GM12865 (cell line): Measurements from ENCODE around the gene GRB14.
"Not testable (repeated sequence)": the region's sequence is repeated elsewhere in the genome, so short reads cannot be mapped to it uniquely, and the experiment has no call there.

Experiments used
- DNase-seq: peaks from one replicate; pipeline ENCODE4 v3.0.0; 2010; ENCODE audit warnings: low read depth
- H3K4me3 ChIP-seq: 2 replicates; pipeline ENCODE4 v1.5.1; 2011; ENCODE audit warnings: mild to moderate bottlenecking, low read depth, low read length, control low read depth
- TF ChIP-seq, protein P1 (sequence below): IDR thresholded peaks from 2 replicates; pipeline ENCODE4 v1.5.1; 2011; ENCODE audit warnings: low read length, control low read depth, low read depth, inconsistent platforms; ENCODE audit not compliant: insufficient read depth; ENCODE audit errors: missing control alignments

Gene GRB14

GRCh38 chr2:164642268-164642667, 21.0 kb upstream of the GRB14 start:
- TF ChIP-seq, protein P1, sequence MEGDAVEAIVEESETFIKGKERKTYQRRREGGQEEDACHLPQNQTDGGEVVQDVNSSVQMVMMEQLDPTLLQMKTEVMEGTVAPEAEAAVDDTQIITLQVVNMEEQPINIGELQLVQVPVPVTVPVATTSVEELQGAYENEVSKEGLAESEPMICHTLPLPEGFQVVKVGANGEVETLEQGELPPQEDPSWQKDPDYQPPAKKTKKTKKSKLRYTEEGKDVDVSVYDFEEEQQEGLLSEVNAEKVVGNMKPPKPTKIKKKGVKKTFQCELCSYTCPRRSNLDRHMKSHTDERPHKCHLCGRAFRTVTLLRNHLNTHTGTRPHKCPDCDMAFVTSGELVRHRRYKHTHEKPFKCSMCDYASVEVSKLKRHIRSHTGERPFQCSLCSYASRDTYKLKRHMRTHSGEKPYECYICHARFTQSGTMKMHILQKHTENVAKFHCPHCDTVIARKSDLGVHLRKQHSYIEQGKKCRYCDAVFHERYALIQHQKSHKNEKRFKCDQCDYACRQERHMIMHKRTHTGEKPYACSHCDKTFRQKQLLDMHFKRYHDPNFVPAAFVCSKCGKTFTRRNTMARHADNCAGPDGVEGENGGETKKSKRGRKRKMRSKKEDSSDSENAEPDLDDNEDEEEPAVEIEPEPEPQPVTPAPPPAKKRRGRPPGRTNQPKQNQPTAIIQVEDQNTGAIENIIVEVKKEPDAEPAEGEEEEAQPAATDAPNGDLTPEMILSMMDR, result no peak
- no peak for DNase-seq
- no peak overlapping the region for H3K4me3 ChIP-seq

DNA sequence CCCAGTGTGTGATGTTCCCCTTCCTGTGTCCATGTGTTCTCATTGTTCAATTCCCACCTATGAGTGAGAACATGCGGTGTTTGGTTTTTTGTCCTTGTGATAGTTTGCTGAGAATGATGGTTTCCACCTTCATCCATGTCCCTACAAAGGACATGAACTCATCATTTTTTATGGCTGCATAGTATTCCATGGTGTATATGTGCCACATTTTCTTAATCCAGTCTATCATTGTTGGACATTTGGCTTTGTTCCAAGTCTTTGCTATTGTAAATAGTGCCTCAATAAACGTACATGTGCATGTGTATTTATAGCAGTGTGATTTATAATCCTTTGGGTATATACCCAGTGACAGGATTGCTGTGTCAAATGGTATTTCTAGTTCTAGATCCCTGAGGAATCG, 7.0 kb upstream of the GRB14 start:
- not testable (repeated sequence) for H3K4me3 ChIP-seq, DNase-seq

DNA sequence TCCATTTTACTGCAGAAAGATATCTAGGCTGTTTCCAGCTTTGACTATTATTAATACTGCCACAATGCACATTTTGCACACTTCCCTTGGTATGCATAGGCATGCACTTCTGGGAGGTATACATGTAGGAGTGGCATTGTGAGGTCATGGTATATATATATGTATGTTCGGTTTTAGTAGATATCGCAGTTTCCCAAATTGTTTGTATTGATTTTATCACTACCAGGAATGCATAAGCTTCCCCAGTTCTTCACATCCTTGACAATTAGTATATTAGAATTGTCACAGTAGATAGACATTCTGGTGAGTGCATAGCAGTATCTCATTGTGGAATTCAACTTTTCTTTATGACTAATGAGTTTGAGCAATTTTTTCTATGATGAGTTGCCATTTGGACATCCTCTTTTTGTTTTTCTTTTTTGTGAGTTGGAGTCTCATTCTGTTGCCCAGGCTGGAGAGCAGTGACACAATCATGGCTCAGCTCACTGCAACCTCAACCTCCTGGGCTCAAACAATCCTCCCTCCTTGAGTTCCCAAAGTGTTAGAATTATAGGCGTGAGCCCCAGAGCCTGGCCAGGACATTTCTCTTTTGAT, 4.2 kb upstream of the GRB14 start:
- DNase-seq, result no peak
- no peak overlapping the region for H3K4me3 ChIP-seq
- TF ChIP-seq, protein P1, result no peak

- H3K4me3 ChIP-seq, result no peak overlapping the region
- DNase-seq, result no peak
These were observed 3.0 kb upstream of the GRB14 start for GRCh38 chr2:164624316-164624715.

DNA sequence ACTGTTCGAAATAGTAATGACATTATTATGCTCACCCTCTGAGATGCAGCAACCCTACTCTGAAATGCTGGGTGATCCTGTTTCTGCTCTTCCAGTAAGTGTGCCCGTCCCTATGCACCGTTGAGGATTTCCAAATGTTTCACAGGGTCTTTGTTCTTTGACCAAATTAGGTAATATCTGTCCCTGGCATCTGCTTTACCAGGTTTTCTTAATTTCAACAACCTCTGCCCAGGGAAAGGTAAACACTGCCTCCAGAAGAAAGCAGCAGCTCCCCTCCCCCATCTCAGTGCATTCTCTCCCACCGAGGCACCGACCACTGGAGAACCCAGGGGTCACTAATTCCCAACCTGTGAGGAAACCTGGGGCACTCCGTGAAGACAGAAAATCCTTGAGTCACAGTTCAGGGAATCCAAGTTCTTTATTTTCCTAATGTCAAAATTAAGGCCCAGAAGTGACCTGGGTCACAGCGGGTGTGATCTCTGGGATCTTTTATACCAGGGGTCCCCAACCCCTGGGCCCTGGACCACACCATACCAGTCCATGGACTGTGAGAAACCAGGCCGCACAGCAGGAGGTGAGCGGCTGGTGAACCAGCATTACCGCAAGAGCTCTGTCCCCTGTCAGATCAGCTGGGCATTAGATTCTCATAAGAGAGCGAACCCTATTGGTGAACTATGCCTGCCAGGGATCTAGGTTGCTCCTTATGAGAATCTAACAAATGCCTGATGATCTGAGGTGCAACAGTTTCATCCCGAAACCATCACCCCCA, 1.2 kb upstream of the GRB14 start:
- DNase-seq, result no peak
- H3K4me3 ChIP-seq, result no peak overlapping the region
- TF ChIP-seq, protein P1, result no peak

More at GRCh38 chr2:164624316-164624715, 3.0 kb upstream of the GRB14 start:
- TF ChIP-seq, protein P1, result no peak

DNA sequence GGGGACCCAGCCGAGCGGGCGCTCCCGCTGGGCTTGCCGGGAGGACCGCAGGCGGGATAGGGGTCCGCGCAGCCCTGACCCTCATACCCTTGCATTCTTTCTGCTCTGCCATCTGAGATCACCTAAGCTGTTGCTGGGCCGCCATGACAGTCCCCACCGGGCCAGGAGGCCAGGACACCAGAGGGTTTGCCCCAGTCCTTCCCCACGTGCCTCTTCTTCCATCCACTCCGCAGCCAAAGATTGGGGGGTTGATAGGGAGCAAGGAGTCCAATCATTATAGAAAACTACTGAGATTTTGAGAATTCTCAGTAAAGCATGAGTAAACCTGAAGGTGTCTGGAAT, 453 bp upstream of the GRB14 start:
- H3K4me3 ChIP-seq, result no peak overlapping the region
- TF ChIP-seq, protein P1, result no peak
- no peak for DNase-seq

GRCh38 chr2:164620457-164620856, 825 bp downstream of the GRB14 start:
- no peak overlapping the region for H3K4me3 ChIP-seq
- no peak for DNase-seq
- TF ChIP-seq, protein P1, result no peak
